WERI-Rb-1 (cell line): ENCODE measurements around the gene OR4F6.

Experiments used
- DNase-seq: peaks from one replicate; pipeline ENCODE4 v3.0.0-alpha.2; 2020
- H3K27ac ChIP-seq: fragments of 250-450 bp; sonication (Bioruptor Pico); 2 replicates; pipeline ENCODE4 v1.5.1; 2020; ENCODE audit warnings: mild to moderate bottlenecking, moderate library complexity
- H3K27me3 ChIP-seq: fragments of 250-450 bp; sonication (Bioruptor Pico); 2 replicates; pipeline ENCODE4 v1.5.1; 2021; ENCODE audit warnings: mild to moderate bottlenecking, low read depth, moderate library complexity; ENCODE audit not compliant: insufficient read depth, severe bottlenecking
- H3K36me3 ChIP-seq: fragments of 250-450 bp; sonication (Bioruptor Pico); 2 replicates; pipeline ENCODE4 v1.5.1; 2020; ENCODE audit warnings: mild to moderate bottlenecking, moderate library complexity
- H3K4me3 ChIP-seq: 2 replicates; pipeline ENCODE4 v1.5.1; 2011; ENCODE audit warnings: low read depth, mild to moderate bottlenecking, control low read depth, low read length
- H3K9me3 ChIP-seq: fragments of 250-450 bp; sonication (Bioruptor Pico); 2 replicates; pipeline ENCODE4 v1.5.1; 2021; ENCODE audit warnings: mild to moderate bottlenecking, moderate library complexity; ENCODE audit not compliant: severe bottlenecking
- CTCF ChIP-seq: IDR thresholded peaks from 2 replicates; pipeline ENCODE4 v1.5.1; 2011; ENCODE audit warnings: low read depth, mild to moderate bottlenecking, control low read depth, inconsistent platforms, low read length

OR4F6 gene

DNA sequence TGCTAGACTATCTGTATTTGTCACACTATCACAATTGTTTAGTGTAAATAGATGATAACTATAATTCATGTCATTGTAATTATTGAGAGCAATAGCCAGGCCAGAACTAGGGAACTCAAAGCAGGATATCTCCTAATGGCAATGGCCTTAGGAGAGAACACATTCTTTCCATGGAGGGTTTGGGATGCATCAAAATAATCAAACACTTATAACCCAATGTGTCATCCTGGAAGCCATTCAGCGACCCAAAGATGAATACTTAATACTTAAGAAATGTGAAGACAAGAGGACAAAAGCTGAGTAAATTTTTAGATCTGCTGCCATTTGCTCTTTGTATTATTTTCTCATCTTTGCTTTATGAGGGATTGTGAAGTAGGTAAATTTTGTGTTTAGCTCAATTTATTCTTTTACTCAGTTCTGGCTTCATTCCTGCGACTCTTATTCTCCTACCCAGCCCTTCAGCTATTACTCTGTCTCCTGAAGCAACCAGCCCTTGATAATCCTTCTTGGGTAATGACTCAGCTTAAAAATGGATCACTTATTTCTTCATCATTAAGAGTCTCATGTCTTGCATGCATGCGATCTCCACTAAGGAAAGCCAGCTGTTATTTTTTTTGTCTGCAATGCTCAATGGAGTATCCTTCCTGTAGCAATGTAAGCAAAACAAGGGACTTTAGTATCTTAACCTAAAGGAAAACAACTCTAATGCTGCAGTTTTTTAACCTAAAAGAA lies 10.7 kb downstream of the OR4F6 start:
- no peaks in the 10 kb centered on the region for H3K9me3 ChIP-seq
- H3K27ac ChIP-seq = no peak overlapping the region
- H3K36me3 ChIP-seq = no peaks in the 10 kb centered on the region
- TF ChIP-seq CTCF = no peak
- H3K27me3 ChIP-seq = no peaks in the 10 kb centered on the region
- DNase-seq = no peak
- no peak overlapping the region for H3K4me3 ChIP-seq

- no peaks in the 10 kb centered on the region for H3K36me3 ChIP-seq
- H3K27ac ChIP-seq = no peak overlapping the region
- H3K4me3 ChIP-seq = no peak overlapping the region
- no peaks in the 10 kb centered on the region for H3K9me3 ChIP-seq
- no peak for TF ChIP-seq CTCF
- no peak for DNase-seq
- H3K27me3 ChIP-seq = no peaks in the 10 kb centered on the region
Observed at GRCh38 chr15:101820781-101821180, 17.5 kb downstream of the OR4F6 start.

DNA sequence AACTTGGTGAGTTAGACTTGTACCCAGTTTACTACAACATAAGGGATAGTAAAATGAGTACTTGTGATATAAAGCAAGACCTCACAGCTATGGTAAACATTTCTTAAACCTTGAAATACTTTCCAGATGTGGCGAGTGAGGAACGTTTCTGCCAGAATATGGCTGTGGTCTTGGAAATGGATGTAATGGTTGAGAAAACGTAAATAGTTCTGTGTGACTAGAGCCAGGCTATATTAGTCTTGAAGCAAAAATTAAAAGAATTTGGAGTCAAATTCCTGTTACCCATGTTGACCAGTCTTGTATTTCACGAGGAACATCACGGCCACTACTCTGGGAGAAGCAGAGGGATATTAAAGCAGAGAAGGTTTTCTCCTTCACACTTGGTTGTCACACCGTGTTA lies 23.9 kb downstream of the OR4F6 start:
- Histone ChIP-seq H3K27me3 (no peaks in the 10 kb centered on the region), H3K27ac (no peak overlapping the region), H3K4me3 (no peak overlapping the region), H3K36me3 (no peaks in the 10 kb centered on the region), H3K9me3 (no peaks in the 10 kb centered on the region)
- DNase-seq = no peak
- no peak for TF ChIP-seq CTCF

DNA sequence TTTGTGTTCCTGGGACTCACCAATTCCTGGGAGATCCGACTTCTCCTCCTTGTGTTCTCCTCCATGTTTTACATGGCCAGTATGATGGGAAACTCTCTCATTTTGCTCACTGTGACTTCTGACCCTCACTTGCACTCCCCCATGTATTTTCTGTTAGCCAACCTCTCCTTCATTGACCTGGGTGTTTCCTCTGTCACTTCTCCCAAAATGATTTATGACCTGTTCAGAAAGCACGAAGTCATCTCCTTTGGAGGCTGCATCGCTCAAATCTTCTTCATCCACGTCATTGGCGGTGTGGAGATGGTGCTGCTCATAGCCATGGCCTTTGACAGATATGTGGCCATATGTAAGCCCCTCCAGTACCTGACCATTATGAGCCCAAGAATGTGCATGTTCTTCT lies 25.5 kb downstream of the OR4F6 start:
- H3K27me3 ChIP-seq = no peaks in the 10 kb centered on the region
- H3K27ac ChIP-seq = no peak overlapping the region
- no peak for DNase-seq
- no peak overlapping the region for H3K4me3 ChIP-seq
- no peak for TF ChIP-seq CTCF
- no peaks in the 10 kb centered on the region for H3K36me3 ChIP-seq
- no peaks in the 10 kb centered on the region for H3K9me3 ChIP-seq

DNA sequence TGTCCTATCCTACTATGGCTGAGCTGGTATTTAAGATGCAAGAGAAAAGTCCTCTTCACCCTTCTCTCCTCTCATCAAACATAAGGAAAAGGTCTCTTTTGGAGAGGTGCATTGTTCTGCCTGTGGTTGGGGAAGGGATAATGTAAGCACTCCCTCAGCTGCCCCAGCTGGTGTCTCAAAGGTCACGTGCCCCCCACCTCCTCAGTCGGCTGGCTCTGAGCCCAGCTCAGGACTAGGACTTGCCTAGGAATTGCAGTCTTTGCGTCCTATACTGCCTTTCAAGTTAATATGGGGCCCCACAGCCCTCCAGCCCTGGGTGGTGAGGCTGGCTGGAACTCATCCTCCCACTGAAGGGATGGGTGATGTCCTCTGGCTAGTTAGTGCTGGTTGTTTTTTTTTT lies 38.3 kb downstream of the OR4F6 start:
- DNase-seq = no peak
- TF ChIP-seq CTCF = no peak
- H3K27me3 ChIP-seq = no peaks in the 10 kb centered on the region

GRCh38 chr15:101844916-101845315 lies 41.6 kb downstream of the OR4F6 start:
- Histone ChIP-seq H3K27me3 (no peaks in the 10 kb centered on the region), H3K27ac (no peak overlapping the region), H3K4me3 (no peak overlapping the region), H3K9me3 (no peaks in the 10 kb centered on the region), H3K36me3 (no peaks in the 10 kb centered on the region)
- TF ChIP-seq CTCF = no peak
- DNase-seq = no peak

More for the DNA sequence above, 38.3 kb downstream of the OR4F6 start:
- H3K27ac ChIP-seq = no peak overlapping the region
- H3K4me3 ChIP-seq = no peak overlapping the region
- H3K9me3 ChIP-seq = peaks cover 3% of the 10 kb centered on the region
- H3K36me3 ChIP-seq = no peaks in the 10 kb centered on the region
